Stimulated activated CD4-positive, alpha-beta T cell treated with anti-CD3 and anti-CD28 coated beads, TNF-alpha, amount 100 ng/mL, for 4 hours (primary cell): ENCODE data around the gene MFAP5.
"Not testable (repeated sequence)": the region's sequence is repeated elsewhere in the genome, so short reads cannot be mapped to it uniquely, and the experiment has no call there.

Source experiments
- DNase-seq, 3 experiments: peaks; one replicate each; pipeline ENCODE4 v3.0.0-alpha.2; 2020; ENCODE audit warnings: low read depth in 3 of 3

MFAP5 gene

DNA sequence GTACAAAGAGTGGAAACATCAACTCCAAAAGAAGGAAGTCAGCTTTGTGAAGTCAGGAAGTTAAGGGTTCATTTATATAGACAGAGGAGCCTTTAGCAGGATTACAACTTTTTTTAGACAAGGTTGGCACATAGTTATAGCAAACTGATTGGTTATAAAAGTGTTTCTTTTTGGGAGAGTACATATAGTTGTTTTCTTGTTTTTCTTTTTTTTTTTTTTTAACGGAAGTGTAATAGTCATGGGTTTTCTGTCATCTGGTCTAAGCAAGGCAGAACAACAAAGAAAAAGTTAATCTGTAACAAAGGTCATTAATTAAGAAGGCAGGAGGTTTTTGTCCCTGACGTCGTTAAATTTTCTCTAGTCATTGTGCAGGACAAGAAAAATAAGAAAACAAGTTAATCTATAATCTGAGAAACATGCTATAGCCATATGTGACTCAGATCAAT lies 13.0 kb upstream of the MFAP5 start:
- no peak for DNase-seq

DNA sequence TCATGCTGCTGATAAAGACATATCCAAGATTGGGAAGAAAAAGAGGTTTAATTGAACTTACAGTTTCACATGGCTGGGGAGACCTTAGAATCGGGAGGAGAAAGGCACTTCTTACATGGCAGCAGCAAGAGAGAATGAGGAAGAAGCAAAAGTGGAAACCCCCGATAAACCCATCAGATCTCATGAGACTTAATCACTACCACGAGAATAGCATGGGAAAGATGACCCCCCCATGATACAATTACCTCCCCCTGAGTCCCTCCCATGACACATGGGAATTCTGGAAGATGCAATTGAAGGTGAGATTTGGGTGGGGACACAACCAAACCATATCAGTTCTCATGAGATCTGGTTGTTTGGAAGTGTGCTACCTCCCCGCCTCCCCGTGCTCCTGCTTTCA lies 9.8 kb upstream of the MFAP5 start:
- DNase-seq = no peak

DNA sequence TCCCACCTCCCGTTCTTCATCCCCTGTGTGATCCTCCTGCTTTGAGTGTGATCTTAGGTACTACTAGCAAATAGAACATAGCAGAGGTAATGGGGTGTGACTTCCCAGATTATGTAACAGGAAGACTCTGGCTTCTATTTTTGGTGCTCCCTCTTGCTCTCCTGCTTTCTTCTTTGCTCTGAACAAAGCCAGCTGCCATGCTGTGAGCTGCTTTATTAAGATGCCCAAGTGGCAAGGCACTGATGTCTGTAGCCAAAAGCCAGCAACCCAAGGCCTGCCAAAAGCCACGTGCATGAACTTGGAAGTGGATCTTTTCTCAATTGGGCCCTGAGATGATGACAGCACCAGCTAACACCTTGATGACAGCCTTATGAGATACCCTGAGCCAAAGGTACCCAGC lies 5.8 kb upstream of the MFAP5 start:
- DNase-seq = no peak

- no peak for DNase-seq
Measured at GRCh38 chr12:8667270-8667669, 4.6 kb upstream of the MFAP5 start.

DNA sequence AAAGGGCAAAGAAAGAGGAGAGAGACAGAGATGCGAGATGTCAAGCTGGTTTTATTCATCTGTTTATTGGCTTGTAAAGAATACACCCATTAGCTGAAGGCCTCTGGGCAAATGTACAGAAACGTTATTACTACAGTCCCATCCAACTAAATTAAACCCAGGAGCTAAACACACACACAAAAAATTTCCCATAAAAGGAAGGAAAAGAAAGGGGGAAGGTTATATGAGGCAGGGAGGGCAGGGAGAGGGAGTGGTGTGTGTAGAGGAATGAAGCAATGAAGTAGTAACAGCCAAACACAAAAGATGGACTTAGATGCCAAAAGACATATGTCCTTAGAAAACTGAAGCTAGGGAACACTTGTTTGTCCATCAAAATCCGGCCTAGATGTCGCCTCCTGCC lies 3.1 kb upstream of the MFAP5 start:
- no peak for DNase-seq

DNA sequence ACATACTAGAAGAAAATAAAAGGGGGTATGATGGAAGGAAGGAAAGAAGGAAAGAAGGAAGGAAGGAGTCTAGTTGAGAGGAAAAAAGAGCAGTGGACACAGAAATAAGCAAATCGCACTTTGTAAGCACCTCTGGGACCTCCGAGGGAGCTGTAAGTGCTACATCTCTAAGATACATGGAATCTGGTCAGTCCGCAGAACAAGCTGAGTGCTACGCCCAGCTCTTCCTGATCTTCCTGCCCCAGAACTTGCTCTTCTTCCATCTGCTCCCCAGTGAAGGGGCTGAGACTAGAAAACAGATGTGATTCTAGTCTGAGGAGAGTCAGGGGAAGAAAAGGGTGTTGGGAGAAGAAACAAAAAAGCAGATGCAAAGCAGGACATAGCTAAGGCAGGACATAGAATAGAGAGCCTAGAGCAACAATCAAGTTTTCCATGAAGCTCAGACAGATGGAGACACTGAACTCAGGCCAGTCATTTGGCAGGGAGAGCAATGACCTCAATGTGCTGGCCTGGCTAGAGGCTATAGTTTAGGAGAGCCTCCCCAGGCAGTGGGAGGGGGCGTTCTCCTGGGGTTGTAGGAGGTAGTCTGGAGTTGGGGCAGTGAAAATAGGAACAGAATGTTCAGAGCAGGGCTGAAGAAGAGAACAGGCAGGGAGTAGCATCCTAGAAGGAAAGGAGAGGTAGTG lies 1.7 kb upstream of the MFAP5 start:
- DNase-seq = no peak

- no peak for DNase-seq
Measured at GRCh38 chr12:8661751-8662150, 875 bp downstream of the MFAP5 start.

DNA sequence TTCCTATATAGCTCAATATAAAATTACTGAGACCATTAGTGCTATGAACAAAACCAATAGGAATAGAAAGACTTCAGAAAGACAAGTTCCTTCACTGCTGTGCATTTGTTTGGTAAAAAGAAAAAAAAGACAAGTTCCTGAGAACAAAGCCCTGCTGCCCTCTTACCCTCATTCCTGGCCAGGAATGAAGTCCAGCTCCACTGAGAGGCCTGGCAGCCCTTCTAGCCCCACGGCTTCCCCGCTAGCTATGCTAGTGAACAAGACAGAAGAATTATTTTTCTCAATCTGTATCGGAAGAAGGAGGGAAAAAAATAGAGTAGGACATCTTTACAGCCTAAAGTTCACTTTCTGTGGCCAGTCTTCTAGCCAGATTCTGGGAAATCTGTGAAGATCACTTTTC lies 1.6 kb downstream of the MFAP5 start:
- no peak for DNase-seq

- DNase-seq = no peak
Measured at GRCh38 chr12:8658346-8658745, 4.3 kb downstream of the MFAP5 start.

DNA sequence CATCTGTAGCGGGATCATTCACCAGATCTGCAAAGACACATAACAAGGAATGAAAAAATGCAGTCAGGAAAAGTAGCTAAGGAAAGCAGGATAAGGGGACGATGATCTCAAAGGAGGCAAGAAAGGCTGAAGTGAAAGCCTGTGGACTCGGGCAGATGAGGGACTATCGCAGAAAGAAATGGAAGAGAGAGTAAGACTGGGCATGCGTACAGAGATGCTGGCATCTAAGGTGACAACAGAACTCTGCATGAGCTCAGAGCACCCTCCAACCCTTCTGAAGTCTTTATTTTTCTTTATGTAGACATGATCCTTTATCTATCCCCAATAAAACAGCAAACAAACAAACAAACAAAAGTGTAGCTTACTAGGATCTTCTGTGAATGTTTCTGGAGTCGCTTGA lies 7.2 kb downstream of the MFAP5 start:
- no peak for DNase-seq

GRCh38 chr12:8648576-8649205 lies 13.9 kb downstream of the MFAP5 start:
- DNase-seq = peak in 1 of 3 experiments; percentile 18

DNA sequence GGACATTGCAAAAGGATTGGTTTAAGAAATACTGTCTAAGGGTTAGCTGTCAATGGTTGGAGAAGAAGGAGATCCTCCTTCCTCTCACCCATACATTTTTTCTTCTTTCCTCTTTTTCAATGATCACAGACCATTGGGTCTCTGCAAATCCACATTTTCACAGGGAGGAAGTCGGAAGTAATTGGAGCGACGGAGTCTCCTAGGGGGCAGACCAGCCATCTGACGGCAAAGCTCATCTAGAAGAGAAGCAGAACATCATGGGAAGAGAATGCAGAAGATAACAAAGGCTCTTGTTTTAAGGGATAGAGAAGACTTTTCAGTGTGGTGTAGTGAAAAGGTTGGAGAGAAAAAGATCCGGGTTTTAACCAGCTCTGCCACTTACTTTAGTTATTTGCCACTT lies 14.7 kb downstream of the MFAP5 start:
- no peak for DNase-seq

GRCh38 chr12:8644345-8645248 lies 18.0 kb downstream of the MFAP5 start:
- peak in 2 of 3 experiments; percentile 8 to 26 for DNase-seq

DNA sequence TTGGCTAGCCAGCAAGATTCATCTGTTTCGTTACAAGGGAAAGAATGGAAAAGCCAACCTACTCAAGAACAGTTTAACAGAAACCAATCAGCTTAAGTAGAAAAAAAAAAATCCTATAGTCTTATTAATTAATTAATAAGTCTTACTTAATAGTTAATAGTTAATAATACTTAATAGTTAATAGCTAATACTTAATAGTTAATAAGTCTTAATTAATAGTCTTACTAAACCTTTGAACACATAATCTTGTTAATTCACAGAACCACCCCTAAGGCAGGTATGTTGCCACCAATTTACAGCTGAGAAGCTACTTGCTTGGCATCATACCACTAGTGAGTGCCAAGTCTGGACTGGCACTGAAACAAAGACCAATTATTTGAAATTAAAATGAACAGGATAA lies 19.9 kb downstream of the MFAP5 start:
- no peak for DNase-seq

DNA sequence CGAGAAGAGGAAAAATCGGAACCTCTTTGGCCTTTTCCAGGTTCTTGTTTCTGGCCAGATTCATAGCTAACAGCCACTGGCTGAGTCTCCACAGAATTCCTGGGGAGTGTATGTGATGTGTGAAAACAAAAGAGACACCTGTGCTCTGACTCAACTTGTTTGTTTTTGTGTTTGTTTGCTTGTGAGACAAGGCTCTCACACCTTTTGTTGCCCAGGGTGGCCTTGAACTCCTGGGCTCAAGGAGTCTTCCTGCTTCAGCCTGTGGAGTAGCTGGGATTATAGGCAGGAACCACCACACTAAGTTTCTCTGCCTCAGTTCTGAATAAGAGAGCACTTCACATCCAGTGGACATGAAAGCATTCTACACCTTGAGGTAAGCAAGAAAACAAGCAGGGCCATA lies 22.7 kb downstream of the MFAP5 start:
- no peak for DNase-seq

GRCh38 chr12:8638951-8639350 lies 23.7 kb downstream of the MFAP5 start:
- no peak for DNase-seq

DNA sequence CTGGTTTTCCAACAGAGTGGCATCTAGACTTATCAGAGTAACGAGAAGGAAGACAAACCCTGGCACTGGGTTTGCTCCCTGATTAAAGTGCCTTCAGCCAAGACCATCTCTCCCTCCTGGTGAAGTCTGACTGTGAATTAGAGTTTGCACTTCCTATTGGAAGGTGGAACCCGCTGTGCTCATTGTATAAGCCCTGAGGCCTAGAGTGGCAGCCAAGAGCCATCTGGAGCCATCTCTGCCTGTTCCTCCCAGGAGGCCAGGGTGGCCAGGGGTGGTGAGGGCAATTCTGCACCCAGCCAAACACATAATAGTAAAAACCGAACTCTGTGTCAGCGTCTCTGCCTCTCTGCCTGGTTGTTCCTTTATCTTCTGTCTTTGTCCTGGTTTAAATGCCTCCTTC lies 25.0 kb downstream of the MFAP5 start:
- no peak for DNase-seq

DNA sequence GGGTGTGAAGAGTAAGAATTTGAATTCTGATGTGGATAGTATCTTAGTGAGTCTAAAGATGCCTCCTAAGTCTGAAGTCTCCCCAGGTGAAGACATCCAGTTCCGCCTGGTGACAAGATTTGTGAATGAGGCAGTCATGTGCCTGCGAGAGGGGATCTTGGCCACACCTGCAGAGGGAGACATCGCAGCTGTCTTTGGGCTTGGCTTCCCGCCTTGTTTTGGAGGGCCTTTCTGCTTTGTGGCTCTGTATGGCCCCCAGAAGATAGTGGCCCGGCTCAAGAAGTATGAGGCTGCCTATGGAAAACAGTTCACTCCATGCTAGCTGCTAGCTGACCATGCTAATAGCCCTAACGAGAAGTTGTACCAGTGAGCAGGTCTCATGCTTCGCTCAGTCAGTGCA lies 25.4 kb downstream of the MFAP5 start:
- DNase-seq = no peak

DNA sequence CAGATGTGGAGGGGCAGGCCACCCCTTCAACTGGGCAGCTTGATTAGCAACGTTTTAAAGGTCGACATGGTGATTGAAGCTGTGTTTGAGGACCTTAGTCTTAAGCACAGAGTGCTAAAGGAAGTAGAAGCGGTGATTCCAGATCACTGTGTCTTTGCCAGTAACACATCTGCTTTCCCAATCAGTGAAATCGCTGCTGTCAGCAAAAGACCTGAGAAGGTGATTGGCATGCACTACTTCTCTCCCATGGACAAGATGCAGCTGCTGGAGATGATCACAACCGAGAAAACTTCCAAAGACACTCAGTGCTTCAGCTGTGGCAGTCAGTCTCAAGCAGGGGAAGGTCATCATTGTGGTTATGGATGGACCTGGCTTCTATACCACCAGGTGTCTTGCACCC lies 26.0 kb downstream of the MFAP5 start:
- DNase-seq = no peak

GRCh38 chr12:8636007-8636346 lies 26.6 kb downstream of the MFAP5 start:
- not testable (repeated sequence) for DNase-seq

- DNase-seq = not testable (repeated sequence)
Measured at GRCh38 chr12:8635342-8636006, 27.2 kb downstream of the MFAP5 start.

DNA sequence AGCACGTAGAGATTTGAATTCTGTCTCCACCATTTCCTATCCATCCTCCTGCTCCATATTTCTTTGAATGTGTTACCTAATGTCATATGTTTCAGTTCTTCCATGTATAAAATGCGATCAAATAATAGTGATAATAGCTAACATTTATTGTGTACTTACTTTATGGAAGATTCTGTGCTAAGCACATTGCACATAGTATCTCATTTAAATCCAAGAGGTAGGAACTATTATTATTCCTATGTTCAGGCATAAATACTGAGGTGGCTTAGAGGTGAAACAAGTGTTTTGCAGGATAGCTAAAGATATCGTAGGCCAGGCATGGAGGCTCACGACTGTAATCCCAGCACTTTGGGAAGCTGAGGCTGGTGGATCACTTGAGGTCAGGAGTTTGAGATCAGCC lies 32.5 kb downstream of the MFAP5 start:
- DNase-seq = no peak
